Endothelial cell of umbilical vein (primary cell): ENCODE results near the gene LMAN2L.

ENCODE experiments used
- EZH2 ChIP-seq: IDR thresholded peaks from 2 replicates; pipeline ENCODE4 v1.6.1; 2012; ENCODE audit warnings: borderline replicate concordance, low read depth, mild to moderate bottlenecking, moderate library complexity, low read length, inconsistent platforms; ENCODE audit not compliant: severe bottlenecking
- FOS ChIP-seq: IDR thresholded peaks from 2 replicates; pipeline ENCODE4 v1.6.1; 2011; ENCODE audit warnings: mild to moderate bottlenecking, low read length, moderate library complexity, borderline replicate concordance; ENCODE audit not compliant: insufficient read depth
- GATA2 ChIP-seq: IDR thresholded peaks from 2 replicates; pipeline ENCODE4 v1.7.0; 2011; ENCODE audit warnings: low read depth, mild to moderate bottlenecking, moderate library complexity, mixed read lengths, low read length; ENCODE audit not compliant: insufficient read length, insufficient read depth
- JUN ChIP-seq: IDR thresholded peaks from 2 replicates; pipeline ENCODE4 v1.6.1; 2011; ENCODE audit warnings: borderline replicate concordance, low read depth; ENCODE audit not compliant: insufficient read length, insufficient read depth
- MYC ChIP-seq: IDR thresholded peaks from one replicate; pipeline ENCODE4 v1.6.1; 2011; ENCODE audit warnings: mild to moderate bottlenecking, low read depth, low read length
- POLR2A ChIP-seq: IDR thresholded peaks from 2 replicates; pipeline ENCODE4 v1.6.1; 2012; ENCODE audit warnings: low read depth, mild to moderate bottlenecking, control low read depth, low read length
- POLR2AphosphoS5 ChIP-seq: IDR thresholded peaks from 2 replicates; pipeline ENCODE4 v1.6.1; 2012; ENCODE audit warnings: low read depth, mild to moderate bottlenecking, control low read depth, low read length, moderate library complexity; ENCODE audit not compliant: insufficient read depth
- TF ChIP-seq, protein P1 (sequence below): IDR thresholded peaks from 2 replicates; pipeline ENCODE4 v1.6.1; 2011; ENCODE audit not compliant: insufficient read depth, insufficient read length
- TF ChIP-seq, protein P2 (sequence below), 2 donors: IDR thresholded peaks; 1 replicate in 1 of 2; 2 replicates in 1 of 2; pipeline ENCODE4 v1.5.1; 2011; ENCODE audit warnings: low read length in 2 of 2, mild to moderate bottlenecking in 2 of 2, moderate library complexity in 2 of 2, control low read depth in 1 of 2, inconsistent platforms in 1 of 2, low read depth in 1 of 2; ENCODE audit not compliant: insufficient read depth in 1 of 2; ENCODE audit errors: extremely low read depth in 1 of 2

DNA sequence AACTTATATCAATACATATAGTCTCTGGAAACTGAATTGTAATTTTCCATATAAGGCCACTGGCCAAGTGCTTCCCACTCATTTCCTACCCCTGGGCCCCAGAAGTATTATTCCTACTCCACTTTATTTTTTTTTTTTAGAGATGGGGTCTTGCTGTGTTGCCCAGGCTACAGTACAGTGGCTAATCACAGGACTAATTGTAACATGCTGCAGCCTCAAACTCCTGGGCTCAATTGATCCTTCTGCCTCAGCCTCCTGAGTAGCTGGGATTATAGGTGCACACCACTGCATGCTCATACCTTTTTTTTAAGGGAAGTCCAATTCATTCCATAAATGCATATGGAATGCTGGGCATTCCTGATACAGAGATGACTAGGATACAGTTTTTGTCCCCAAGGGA is 14.5 kb upstream of the LMAN2L start:
- TF ChIP-seq POLR2A = no peak
- TF ChIP-seq, protein P1, sequence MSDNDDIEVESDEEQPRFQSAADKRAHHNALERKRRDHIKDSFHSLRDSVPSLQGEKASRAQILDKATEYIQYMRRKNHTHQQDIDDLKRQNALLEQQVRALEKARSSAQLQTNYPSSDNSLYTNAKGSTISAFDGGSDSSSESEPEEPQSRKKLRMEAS = no peak
- TF ChIP-seq, protein P2, sequence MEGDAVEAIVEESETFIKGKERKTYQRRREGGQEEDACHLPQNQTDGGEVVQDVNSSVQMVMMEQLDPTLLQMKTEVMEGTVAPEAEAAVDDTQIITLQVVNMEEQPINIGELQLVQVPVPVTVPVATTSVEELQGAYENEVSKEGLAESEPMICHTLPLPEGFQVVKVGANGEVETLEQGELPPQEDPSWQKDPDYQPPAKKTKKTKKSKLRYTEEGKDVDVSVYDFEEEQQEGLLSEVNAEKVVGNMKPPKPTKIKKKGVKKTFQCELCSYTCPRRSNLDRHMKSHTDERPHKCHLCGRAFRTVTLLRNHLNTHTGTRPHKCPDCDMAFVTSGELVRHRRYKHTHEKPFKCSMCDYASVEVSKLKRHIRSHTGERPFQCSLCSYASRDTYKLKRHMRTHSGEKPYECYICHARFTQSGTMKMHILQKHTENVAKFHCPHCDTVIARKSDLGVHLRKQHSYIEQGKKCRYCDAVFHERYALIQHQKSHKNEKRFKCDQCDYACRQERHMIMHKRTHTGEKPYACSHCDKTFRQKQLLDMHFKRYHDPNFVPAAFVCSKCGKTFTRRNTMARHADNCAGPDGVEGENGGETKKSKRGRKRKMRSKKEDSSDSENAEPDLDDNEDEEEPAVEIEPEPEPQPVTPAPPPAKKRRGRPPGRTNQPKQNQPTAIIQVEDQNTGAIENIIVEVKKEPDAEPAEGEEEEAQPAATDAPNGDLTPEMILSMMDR (IDR thresholded peaks at IDR 0.05; ENCODE audit: extremely low read depth in 1 of 2, insufficient read depth in 1 of 2, low read depth in 1 of 2, low read length in 2 of 2) = no peak
- TF ChIP-seq EZH2 = no peak
- no peak for TF ChIP-seq MYC
- no peak for TF ChIP-seq POLR2AphosphoS5
- no peak for TF ChIP-seq FOS
- no peak for TF ChIP-seq GATA2
- TF ChIP-seq JUN = no peak
